Astrocyte of the spinal cord (primary cell): Measurements from ENCODE around the gene PPT2.

Source experiments
- DNase-seq: peaks from one replicate; pipeline ENCODE4 v3.0.0; 2011; ENCODE audit warnings: low read depth, low spot score
- H3K4me3 ChIP-seq: 2 replicates; pipeline ENCODE4 v1.5.1; 2011; ENCODE audit warnings: low read depth, mild to moderate bottlenecking, low read length, moderate library complexity
- in situ Hi-C: cut with HindIII; loops from 2 replicates; pipeline ENCODE4 v1.10.0; 2017; ENCODE audit warnings: low sequenced_read_pairs
- TF ChIP-seq, protein P1 (sequence below): IDR thresholded peaks from 2 replicates; pipeline ENCODE4 v1.5.1; 2012; ENCODE audit warnings: low read depth, mild to moderate bottlenecking, low read length, inconsistent platforms

Gene PPT2

DNA sequence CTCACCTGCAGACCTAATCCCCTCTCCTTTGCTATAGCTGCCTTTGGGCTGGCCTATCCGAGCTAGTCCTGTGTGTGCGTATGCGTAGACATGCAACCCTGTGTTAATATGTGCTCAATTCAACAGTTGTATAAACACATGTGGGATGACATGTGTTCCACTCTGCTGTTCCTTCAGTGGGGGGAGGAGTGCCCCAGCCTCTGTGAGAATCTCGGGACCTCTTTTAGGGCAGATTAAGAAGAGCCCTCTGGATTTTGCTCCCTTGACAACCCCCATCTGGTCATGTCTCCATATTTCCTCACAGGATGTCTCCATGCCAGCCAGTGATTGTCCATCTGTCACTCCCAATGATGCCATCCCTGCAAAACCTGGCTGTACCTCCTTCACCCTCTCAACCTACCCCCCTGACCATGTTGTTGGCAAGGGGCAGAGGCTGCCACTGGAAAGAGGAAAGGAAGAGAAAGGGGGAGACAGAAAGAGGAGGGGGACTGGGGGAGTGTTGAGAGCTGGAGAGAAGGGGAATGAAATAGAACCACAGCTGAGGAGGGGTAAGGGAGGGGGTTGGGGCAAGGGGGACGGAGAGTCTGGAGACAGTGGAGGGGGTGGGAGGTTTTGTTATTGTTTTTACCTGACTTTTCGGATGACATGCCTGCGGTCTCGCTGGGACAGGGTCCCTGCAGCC, 2.6 kb upstream of the PPT2 start:
- in situ Hi-C loops = no loop called here
- H3K4me3 ChIP-seq = peak overlapping the region; percentile 13
- TF ChIP-seq, protein P1, sequence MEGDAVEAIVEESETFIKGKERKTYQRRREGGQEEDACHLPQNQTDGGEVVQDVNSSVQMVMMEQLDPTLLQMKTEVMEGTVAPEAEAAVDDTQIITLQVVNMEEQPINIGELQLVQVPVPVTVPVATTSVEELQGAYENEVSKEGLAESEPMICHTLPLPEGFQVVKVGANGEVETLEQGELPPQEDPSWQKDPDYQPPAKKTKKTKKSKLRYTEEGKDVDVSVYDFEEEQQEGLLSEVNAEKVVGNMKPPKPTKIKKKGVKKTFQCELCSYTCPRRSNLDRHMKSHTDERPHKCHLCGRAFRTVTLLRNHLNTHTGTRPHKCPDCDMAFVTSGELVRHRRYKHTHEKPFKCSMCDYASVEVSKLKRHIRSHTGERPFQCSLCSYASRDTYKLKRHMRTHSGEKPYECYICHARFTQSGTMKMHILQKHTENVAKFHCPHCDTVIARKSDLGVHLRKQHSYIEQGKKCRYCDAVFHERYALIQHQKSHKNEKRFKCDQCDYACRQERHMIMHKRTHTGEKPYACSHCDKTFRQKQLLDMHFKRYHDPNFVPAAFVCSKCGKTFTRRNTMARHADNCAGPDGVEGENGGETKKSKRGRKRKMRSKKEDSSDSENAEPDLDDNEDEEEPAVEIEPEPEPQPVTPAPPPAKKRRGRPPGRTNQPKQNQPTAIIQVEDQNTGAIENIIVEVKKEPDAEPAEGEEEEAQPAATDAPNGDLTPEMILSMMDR = no peak
- no peak for DNase-seq

DNA sequence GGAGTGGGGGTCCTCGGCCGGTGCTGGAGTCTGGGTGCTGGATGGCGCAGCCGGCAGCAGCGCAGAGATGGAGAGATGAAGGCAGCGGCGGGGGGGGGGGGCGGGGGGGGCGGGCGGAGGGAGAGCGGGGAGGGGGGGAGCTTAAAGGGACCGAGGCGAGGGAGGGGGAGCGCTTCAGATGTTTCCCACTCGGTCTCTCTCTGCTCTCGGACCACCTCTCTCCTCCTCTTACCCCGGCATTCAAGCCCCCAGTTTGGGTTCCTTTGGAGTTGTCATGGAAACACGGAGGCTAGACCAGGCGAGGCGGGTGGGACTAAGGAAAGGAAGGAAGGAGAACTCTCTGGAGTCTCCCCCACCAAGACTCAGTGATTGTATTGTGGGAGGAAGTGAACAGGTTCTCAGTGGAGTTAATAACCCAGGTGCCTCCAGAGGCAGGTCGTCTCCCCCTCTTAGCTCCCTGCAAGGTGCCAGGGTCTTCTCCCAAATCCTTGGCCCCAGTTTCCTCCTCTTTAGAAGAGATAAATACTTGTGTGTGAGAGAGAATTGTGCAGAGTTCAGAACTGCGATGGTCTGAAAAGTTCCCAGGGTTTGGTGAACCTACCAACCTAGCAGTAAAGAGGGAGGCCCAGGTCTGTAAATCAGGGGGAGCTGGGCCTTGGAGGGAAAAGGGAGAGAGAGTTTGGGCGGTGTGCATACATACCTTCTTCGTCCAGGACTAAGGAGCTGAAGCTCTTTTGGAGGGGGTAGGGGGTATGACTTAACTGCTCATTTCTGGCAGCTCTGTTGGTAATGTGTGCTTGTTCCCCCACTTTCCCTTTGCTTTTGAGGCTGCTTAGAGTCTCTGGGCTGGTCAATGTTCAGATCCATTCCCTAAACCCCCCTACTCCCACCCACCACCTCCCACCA, 1.8 kb upstream of the PPT2 start, which contains the start of gene PRRT1:
TSS of gene PRRT1 (minus strand) at position 77 of the 906 bp plus-strand sequence. CDS start 112 bp downstream, outside the sequence.
- in situ Hi-C loops = no loop called here
- no peak for DNase-seq
- TF ChIP-seq, protein P1 = no peak
- H3K4me3 ChIP-seq = peak within 1 kb of the TSS; percentile 82

DNA sequence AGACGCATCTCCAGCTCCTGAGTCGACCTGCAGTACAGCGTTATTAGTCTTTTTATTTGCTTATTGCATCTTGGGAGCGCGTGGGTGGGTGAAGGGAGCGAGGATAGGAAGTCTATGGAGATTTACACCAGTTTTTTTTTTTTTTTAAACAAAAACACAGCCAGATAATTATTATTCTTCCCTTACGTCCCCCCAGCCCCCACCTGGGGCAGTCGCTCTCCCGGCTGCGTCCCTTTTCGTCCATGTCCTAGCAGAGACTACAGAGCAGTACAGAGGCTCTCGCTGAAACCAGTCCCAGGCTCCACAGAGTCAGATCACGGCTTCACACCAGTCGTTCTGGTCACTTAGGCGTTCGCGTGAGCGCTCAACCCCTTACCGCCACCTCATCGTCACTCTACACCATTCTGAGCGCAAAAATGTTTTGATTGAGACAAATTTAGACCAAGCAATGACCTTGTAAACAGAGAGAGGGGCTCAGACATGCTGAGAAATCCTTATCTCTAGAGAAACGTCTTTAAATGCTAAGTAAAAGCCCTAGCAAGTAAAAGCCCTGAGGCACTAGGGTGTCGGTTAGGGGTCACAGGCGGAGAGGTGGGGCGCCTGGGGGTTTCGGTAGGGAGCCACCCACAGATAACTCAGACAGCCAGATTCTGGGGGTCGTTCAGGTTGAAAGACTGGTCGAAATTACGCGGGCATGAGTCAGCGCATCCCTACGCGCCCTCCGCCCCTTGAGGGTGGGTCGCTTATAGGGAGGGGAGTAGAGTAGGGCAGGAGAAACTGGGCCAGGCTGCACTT, 975 bp upstream of the PPT2 start:
- DNase-seq = peak; percentile 25
- in situ Hi-C loops = no loop called here
- peak overlapping the region; percentile 82 for H3K4me3 ChIP-seq
- TF ChIP-seq, protein P1 = no peak

DNA sequence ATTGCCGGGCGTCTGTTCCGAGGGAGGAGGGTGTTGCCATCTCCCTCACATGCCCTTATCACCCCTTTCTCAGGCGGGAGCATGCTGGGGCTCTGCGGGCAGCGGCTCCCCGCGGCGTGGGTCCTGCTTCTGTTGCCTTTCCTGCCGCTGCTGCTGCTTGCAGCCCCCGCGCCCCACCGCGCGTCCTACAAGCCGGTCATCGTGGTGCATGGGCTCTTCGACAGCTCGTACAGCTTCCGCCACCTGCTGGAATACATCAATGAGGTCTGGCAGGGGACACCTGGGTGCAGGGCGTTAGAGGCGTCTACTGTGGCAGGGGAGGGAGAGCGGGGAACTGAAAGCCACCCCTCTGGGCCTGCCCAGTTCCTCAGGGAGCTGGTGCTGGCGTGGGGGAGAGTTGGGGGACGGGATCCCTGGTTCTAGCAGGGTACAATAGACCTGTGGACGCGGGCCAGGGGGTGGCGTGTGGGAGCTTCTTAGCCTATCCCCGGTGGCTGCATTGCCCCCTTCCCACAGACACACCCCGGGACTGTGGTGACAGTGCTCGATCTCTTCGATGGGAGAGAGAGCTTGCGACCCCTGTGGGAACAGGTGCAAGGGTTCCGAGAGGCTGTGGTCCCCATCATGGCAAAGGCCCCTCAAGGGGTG, 697 bp downstream of the PPT2 start:
- DNase-seq = peak; percentile 64
- TF ChIP-seq, protein P1 = peak; percentile 64

DNA sequence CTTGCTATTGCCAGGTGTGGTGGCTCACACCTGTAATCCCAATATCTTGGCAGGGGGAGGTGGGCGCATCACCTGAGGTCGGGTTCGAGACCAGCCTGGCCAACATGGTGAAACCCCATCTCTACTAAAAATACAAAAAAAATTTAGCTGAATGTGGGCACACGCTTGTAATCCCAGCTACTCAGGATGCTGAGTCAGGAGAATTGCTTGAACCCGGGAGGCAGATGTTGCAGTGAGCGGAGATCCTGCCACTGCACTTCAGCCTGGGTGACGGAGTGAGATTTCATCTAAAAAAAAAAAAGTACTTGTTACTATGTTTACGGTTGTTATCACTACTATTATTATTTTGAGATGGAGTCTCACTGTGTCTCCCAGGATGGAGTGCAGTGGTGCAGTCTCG, 3.0 kb downstream of the PPT2 start:
- H3K4me3 ChIP-seq = no peak overlapping the region
- TF ChIP-seq, protein P1 = no peak
- in situ Hi-C loops = no loop called here
- DNase-seq = no peak

More for the DNA sequence above, 697 bp downstream of the PPT2 start:
- in situ Hi-C loops = no loop called here
- H3K4me3 ChIP-seq = peak overlapping the region; percentile 82

DNA sequence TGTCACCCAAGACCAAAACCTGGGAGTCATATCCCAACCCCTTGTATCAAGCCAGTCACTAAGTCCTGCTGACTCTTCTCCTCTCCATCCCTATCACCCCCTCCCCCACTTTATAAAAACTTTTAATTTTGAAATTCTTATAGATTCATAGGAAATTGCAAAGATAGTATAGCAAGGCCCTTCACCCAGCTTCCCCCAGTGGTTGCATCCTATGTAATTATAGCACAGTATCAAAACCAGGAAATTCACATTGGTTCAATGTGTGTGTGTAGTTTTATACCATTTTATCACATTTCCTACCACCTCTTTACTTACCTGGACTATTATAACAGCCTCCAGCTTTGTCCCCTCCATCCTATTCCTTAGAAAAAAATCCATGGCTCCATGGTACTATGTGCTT, 4.1 kb downstream of the PPT2 start:
- no peak for DNase-seq
- TF ChIP-seq, protein P1 = no peak
- in situ Hi-C loops = no loop called here
- H3K4me3 ChIP-seq = no peak overlapping the region
